ENCODE results near the gene CEBPG.

DNA sequence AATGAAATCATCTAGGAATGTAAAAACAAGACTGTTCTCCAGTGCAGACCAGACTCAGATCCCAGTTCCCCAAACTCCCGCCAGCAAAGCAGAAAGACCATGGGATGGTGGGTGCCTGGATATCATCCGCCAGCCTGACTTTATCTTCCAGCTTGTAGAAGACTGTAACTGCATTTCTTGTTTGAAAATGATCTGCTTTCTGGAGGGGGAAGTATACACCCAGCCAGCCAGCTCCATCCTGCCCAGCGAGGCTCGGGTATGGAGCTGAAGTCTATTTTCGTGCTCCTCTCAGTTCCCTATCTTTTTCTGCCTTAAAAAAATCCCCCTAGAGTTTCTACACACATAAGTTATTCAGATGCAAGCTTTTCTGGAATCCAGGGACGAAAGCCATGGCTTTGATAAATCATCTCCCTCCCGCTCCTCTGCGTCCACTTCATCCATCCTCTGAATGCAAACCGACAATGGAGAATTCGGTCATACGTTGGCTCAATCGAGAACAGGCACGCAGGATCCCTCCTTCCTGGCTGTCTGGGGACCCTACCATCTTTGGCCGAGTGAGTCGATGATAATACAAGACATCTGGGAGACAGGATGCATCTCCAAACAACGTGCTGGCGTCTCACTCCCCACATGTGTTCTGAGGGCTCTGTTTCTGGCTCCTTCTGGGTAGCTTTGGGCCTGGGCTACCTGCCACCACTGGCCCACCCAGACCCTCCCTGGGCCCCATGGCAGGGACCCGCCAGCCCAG, 31.2 kb downstream of the CEBPG start:
- TF ChIP-seq ZNF143 (CRISPR knock-in tag; IDR thresholded peaks at IDR 0.05), result no peak
- no peak for TF ChIP-seq RBBP5 (IDR thresholded peaks at IDR 0.05; ENCODE audit: borderline replicate concordance, insufficient read depth, low read length, poor library complexity, severe bottlenecking)
- TF ChIP-seq NCOA4 (IDR thresholded peaks at IDR 0.05; ENCODE audit: partially characterized antibody), result no peak
- no peak for TF ChIP-seq TCF7 (IDR thresholded peaks at IDR 0.05; ENCODE audit: borderline replicate concordance)

All from K562 (cell line).